Upper lobe of left lung (tissue), 4 donors: Measurements from ENCODE around the gene ABHD17A.

Source experiments
- POLR2AphosphoS5 ChIP-seq, 2 donors: sonication (generic); formaldehyde crosslinking; IDR thresholded peaks; one replicate each; pipeline ENCODE4 v1.5.1; 2017; ENCODE audit warnings: antibody characterized with exemption in 2 of 2
- TF ChIP-seq, protein P1 (sequence below), 6 experiments: fragments of 450-650 bp in 4 of 6; fragments of 200-600 bp in 2 of 6; sonication (generic) in 2 of 6; IDR thresholded peaks; one replicate each; pipeline ENCODE4 v1.5.1; 2016 to 2019; ENCODE audit warnings: antibody characterized with exemption in 6 of 6

DNA sequence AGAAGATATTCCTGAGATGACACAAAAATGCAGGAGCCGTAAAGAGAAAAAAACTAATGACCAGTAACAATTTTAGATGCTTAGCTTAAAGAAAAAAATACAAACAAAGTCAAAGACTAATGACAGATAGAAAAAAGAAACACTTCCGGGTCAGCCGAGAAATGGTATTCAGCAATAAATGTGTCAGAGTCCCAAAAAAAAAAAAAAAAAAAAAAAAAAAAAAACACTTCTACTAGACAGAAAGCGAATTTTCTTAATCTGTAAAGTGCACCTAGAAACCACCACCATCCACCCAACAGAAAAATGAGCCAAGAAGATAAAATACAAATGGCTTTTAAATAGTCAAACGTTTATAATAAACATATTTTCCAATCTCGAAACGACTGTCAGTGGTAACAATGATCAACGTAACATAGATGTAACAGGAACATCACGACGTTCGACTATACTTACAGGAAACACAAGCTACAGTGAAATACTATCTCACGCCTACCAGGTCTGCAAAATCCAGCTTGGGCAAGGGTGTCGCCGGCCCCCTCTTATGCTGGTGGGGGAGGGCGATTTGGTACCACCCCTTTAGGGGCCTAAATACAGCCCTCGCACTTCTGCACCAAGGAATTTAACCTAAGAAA is 10.6 kb downstream of the ABHD17A start:
- TF ChIP-seq, protein P1, sequence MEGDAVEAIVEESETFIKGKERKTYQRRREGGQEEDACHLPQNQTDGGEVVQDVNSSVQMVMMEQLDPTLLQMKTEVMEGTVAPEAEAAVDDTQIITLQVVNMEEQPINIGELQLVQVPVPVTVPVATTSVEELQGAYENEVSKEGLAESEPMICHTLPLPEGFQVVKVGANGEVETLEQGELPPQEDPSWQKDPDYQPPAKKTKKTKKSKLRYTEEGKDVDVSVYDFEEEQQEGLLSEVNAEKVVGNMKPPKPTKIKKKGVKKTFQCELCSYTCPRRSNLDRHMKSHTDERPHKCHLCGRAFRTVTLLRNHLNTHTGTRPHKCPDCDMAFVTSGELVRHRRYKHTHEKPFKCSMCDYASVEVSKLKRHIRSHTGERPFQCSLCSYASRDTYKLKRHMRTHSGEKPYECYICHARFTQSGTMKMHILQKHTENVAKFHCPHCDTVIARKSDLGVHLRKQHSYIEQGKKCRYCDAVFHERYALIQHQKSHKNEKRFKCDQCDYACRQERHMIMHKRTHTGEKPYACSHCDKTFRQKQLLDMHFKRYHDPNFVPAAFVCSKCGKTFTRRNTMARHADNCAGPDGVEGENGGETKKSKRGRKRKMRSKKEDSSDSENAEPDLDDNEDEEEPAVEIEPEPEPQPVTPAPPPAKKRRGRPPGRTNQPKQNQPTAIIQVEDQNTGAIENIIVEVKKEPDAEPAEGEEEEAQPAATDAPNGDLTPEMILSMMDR (IDR thresholded peaks at IDR 0.05), result no peak
- TF ChIP-seq POLR2AphosphoS5 (IDR thresholded peaks at IDR 0.05), result peak in 1 of 2 donors; percentile 16
